ENCODE data around the gene MSLN. TPM values are rescaled to one million over a fixed set of nuclear protein-coding genes. Genes with fewer than 3 reads are reported as not detected.

The MSLN gene
- total RNA-seq, 1 donor from 2014 or later = 5.3 TPM

DNA sequence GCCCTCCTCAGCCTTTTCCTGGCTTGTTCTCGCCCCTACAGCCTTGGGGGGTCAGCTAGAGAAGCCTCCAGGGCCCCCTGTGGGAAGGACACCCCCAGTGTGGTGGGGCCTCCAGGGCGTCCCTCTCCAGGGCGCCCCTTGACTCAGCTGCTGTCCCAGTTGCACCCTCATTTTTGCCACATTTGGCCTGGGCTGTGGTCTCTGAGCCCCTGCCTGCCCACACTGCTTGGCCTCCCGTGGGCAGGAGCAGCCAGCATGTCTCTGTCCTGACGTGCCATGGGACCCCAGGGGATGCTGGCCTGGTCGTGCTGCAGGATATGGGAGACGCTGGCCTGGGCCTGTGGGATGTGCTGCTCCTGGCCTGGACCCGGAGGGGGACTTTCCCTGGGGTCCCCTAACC is 32.9 kb downstream of the MSLN start:
- no peak for DNase-seq

DNA sequence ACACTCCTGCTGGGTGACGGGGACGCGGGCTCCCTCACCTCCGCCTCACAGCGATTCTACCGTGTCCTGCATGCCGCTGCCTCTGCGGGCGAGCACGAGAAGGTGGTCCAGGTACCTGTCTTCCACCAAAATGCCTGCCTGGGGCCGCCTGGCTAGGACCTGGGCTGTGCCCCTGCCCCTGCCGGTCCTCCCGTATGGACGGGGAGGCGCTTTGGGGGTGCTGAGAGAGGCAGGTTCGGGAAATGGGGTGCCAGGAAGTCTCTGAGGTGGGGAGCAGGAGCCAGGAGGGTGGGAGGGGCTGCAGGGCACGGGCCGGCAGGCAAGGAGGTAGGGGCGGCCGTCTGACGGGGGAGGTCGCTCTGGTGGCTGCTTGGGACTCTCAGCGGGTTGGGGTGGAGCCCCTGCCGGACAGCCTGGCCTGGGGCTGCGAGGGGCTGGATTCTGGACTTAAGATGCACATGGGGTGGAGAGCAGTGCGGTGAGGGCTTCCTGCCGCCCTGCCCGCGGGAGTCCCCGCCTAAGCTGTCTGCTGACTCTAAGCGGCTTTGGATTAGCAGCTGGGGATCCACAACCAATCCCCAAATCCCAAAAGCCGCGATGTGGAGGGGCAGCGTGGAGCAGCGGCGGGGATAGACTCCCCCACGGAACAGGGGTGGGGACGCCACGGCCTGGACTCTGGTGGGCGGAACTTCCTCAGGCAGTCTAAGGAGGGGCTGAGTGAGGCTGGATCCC is 33.7 kb downstream of the MSLN start:
- DNase-seq = no peak

DNA sequence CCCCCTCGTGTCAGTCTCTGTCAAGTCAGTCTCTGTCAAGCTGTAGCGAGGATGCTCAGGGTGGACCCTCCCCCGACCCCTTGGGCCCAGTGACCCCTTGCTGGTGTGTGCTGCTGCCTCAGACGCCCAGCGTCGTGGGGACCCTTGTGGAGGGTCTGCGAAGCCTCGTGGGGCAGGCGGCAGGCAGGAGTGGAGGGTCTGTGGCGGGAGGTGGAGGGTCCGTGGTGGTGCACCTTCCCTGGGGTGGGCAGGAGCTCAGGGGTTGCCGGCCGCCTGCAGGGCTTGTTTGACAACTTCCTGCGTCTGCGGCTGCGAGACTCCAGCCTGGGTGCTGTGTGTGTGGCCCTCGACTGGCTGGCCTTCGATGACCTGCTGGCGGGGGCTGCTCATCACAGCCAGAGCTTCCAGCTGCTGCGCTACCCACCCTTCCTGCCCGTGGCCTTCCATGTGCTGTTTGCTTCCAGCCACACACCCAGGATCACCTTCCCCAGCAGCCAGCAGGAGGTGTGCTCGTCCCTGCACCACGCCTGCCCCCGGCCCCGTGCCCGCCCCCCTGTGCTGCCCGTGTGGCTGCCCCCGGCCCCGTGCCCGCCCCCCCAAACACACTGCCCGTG is 34.4 kb downstream of the MSLN start:
- DNase-seq = no peak

DNA sequence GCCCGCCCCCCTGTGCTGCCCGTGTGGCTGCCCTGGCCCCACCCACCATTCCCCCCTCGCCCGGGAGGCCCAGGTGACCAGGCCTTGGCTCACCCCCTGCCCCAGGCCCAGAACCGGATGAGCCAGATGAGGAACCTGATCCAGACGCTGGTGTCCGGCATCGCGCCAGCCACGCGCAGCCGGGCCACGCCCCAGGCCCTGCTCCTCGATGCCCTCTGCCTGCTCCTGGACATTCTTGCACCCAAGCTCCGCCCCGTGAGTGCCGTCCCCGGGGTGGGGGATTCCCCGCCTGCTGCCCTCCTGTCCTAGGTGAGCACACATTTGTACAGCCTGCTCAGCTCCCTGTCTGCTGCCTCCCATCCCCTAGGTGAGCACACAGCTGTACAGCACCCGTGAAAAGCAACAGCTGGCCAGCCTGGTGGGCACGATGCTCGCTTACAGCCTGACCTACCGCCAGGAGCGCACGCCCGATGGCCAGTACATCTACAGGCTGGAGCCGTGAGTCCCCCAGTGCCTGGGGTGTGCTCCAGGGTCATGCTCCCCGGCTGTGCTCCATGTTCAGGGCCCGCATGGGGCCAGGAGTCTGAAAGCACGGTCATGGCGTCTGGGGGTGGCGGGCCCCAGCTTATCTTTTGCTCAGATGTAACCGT is 35.2 kb downstream of the MSLN start:
- no peak for DNase-seq

GRCh38 chr16:796296-797119 is 36.0 kb downstream of the MSLN start:
- no peak for DNase-seq

DNA sequence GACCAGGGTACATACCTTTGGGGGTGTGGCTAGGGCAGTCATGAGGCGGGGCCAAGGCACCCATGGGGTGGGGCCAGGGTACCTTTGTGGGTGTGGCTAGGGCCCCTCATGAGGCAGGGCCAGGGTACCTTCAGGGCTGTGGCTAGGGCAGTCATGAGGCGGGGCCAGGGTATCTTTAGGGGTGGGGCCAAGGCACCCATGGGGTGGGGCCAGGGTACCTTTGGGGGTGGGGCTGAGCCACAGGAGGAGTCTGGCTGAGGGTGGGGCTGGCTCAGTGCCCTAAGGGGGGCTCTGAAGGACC is 36.5 kb downstream of the MSLN start:
- no peak for DNase-seq

GRCh38 chr16:797686-798085 is 37.2 kb downstream of the MSLN start:
- no peak for DNase-seq

- DNase-seq = no peak
Observed at GRCh38 chr16:798666-799065, 38.1 kb downstream of the MSLN start.

DNA sequence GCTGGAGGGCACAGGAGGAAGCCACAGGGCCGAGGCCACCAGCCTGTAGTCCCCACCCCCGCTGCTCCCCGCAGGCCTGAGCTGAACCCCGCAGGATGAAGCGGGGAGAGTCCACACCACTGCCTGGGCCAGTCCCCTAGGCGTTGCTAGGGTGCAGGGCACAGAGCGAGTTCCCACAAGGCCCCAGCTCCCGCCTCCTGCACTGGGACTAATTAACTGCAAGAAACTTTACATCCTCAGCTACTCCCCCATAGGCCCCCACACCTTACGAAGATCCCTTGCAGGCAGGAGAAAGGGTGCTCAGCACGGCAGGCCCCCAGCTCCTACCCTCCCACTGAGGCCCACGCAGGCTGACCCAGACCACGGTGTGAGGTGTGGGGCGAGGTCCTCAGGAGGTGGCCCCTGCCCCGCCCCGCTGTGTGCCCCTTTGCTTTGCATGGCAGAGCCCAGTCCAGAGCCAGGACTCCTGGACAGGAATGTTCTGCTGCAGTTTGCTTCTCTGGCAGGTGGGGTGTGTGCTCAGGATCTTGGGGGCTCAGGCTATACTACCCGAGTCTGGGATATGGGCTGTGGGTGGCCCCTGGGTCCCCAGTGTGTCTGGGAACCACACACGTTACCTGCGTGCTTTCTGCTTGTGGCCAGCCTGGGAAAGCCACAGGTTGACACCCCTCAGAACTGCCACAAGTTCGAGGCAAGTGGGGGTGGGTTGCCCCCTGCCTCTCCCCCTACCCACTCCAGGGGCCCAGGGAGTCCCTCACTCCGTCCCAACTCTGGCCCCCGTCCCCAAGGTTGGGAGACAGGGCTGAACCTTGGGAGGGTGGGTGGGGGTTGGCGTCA is 38.8 kb downstream of the MSLN start:
- DNase-seq = no peak

GRCh38 chr16:799948-800833 is 39.7 kb downstream of the MSLN start, which contains the start of gene GNG13:
Gene GNG13 (minus strand): TSS chr16:800734. CDS start chr16:799077, 1,657 bp downstream.
- no peak for DNase-seq

GRCh38 chr16:800834-801511 is 40.4 kb downstream of the MSLN start:
- no peak for DNase-seq

GRCh38 chr16:801584-802363 is 41.2 kb downstream of the MSLN start:
- no peak for DNase-seq

GRCh38 chr16:802461-802860 is 41.9 kb downstream of the MSLN start:
- no peak for DNase-seq

DNA sequence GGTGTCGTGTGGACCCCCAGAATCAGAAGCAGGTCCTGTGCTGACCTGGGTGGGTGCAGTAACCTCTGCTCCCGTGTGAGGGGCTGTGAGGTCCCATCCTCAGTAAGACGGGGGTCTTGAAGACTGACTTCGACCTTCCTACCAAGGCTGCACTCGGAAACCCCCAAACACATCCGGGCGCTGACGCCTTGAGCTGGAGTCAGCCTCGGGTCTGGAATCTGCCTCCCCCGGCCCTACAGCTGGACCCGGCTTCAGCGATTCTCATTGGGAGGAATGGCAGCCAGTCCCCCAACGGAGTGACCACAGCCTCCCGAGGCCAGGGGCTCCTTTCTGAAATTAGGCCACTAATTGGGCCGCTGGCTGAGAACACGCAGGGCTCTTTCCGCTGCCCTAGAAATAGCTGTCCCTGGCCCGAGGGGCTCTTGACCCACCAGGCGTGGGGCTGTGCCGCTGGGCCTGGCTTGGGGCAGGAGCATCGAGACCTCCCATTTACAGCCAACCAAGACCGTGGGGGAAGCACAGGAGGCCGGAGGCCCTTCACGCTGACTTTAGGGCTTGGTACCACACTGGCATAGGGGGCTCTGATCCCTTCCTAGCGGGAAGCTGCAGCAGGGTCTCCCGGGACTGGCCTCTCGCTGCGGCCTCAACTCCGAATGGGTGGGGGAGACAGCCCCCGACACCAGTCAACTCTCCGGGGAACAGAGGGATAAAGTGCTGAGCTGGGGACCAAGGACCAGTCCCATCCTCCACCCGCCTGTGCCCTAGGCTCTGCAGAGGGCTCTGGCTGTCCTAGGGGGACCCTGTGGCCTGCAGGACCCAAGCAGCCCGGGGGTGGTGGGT is 42.6 kb downstream of the MSLN start:
- no peak for DNase-seq

GRCh38 chr16:803754-804080 is 43.2 kb downstream of the MSLN start:
- DNase-seq = no peak

DNA sequence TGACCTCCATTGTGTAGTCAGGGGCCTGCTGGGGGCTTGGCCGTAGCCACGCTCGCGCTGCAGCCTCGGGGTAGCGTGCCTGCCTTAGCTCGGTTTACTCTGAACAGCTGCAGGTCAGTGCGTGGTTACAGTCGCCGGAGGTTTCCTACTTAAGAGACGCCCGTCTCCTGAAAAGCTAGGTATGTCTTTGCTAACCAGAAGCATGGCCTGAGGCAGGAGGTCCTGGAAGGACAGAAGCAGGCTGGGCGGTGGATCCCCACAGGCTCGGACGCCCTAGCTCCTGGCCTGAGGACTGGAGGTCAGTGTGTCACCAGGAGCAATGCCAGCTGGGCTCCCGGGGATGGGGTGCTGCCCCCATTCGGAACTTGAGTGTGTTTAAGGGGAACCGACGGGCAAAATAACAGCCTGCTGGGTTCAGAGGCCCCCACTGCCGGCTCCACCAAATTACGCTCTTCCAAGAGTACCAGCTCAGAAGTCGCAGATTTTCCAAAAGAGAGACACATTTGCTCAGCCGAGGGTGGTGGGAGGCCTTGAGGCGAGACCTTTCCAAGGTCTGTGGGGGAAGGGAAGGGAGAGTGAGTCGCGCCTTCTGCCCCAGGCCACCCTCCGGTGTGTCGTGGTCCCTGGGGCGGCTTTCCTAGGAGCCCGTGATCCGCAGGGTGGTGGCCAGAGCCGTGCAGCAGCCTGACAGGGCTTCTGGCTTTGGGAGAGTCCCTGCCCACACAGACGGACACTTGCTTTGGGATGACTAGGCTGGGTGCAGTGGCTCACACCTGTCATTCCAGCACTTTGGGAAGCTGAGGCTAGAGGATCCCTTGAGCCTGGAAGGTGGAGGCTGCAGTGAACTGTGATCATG is 43.9 kb downstream of the MSLN start:
- DNase-seq = no peak

DNA sequence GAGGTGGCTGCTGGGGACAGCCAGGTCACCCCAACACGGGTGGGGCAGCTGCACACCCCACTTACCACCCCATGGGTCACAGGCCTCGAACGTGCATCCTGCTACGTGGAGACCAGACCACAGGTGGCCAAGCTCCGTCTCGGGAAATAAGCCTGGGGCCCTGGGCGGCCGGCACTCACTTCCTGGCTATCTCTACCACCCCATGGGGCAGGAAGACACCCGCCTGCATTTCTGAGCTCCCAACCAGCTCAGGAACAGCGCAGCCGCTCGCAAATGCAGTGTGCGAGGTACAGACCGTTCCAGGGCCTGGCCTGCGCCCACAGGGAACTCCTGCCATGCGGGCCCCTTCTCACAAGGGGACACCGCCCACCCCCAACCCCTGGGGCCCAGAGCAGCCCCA is 44.9 kb downstream of the MSLN start:
- no peak for DNase-seq

Measured in tongue (tissue), 2 donors.